HL-60 (cell line): ENCODE measurements around the gene WDR45B.

Experiments used
- GABPA ChIP-seq: IDR thresholded peaks from 2 replicates; pipeline ENCODE4 v1.6.1; 2012; ENCODE audit warnings: low read depth
- TF ChIP-seq, protein P1 (sequence below): IDR thresholded peaks from one replicate; pipeline ENCODE4 v1.5.1; 2011; ENCODE audit warnings: low read length, control low read depth, inconsistent platforms; ENCODE audit not compliant: insufficient read depth
- TF ChIP-seq, protein P2 (sequence below): IDR thresholded peaks from 2 replicates; pipeline ENCODE4 v1.6.1; 2012; ENCODE audit warnings: low read depth; ENCODE audit not compliant: insufficient replicate concordance

DNA sequence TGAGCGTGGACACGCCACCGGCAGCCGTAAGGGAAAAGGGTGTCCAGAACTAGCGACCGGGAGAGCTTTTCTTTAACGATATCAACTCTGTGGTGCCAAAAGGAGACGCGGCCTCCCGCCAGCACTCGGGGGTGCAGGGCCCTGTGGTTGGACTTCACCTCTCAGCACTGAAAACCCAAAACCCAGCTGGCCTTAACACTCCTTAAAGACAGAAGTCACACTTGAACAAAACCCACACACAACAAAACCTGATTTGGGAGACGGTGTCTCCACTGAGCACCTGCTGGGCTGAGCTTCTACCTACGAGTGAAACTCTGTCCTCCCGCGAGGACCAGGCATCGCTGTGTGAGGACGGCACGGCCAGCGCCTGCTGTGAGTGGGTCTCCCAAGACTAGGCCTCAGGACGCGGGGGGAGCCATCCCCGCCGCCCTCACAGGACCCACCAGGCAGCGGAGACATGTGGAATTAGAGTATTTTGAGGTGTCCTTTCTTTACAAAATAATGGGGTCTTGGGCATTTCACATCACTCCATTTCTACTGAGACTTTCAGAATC lies 46.7 kb downstream of the WDR45B start:
- TF ChIP-seq, protein P1, sequence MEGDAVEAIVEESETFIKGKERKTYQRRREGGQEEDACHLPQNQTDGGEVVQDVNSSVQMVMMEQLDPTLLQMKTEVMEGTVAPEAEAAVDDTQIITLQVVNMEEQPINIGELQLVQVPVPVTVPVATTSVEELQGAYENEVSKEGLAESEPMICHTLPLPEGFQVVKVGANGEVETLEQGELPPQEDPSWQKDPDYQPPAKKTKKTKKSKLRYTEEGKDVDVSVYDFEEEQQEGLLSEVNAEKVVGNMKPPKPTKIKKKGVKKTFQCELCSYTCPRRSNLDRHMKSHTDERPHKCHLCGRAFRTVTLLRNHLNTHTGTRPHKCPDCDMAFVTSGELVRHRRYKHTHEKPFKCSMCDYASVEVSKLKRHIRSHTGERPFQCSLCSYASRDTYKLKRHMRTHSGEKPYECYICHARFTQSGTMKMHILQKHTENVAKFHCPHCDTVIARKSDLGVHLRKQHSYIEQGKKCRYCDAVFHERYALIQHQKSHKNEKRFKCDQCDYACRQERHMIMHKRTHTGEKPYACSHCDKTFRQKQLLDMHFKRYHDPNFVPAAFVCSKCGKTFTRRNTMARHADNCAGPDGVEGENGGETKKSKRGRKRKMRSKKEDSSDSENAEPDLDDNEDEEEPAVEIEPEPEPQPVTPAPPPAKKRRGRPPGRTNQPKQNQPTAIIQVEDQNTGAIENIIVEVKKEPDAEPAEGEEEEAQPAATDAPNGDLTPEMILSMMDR = no peak
- TF ChIP-seq, protein P2, sequence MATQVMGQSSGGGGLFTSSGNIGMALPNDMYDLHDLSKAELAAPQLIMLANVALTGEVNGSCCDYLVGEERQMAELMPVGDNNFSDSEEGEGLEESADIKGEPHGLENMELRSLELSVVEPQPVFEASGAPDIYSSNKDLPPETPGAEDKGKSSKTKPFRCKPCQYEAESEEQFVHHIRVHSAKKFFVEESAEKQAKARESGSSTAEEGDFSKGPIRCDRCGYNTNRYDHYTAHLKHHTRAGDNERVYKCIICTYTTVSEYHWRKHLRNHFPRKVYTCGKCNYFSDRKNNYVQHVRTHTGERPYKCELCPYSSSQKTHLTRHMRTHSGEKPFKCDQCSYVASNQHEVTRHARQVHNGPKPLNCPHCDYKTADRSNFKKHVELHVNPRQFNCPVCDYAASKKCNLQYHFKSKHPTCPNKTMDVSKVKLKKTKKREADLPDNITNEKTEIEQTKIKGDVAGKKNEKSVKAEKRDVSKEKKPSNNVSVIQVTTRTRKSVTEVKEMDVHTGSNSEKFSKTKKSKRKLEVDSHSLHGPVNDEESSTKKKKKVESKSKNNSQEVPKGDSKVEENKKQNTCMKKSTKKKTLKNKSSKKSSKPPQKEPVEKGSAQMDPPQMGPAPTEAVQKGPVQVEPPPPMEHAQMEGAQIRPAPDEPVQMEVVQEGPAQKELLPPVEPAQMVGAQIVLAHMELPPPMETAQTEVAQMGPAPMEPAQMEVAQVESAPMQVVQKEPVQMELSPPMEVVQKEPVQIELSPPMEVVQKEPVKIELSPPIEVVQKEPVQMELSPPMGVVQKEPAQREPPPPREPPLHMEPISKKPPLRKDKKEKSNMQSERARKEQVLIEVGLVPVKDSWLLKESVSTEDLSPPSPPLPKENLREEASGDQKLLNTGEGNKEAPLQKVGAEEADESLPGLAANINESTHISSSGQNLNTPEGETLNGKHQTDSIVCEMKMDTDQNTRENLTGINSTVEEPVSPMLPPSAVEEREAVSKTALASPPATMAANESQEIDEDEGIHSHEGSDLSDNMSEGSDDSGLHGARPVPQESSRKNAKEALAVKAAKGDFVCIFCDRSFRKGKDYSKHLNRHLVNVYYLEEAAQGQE = no peak
- TF ChIP-seq GABPA = no peak
